Lower lobe of right lung (tissue), 2 donors: ENCODE results near the gene KCNQ1. TPM values are rescaled to one million over a fixed set of nuclear protein-coding genes. Genes with fewer than 3 reads are reported as not detected.

Source experiments
- ATAC-seq, 2 donors: fragments of 200-7000 bp; cut with Tn5 transposase; one replicate each; pipeline ENCODE4 v1.9.1; 2020 to 2022; ENCODE audit warnings: mild to moderate bottlenecking in 2 of 2, moderate library complexity in 2 of 2
- DNase-seq: peaks from one replicate; pipeline ENCODE4 v3.0.0-alpha.2; 2020
- H3K27ac ChIP-seq: fragments of 200-600 bp; one replicate; pipeline ENCODE4 v1.8.0; 2022
- H3K27me3 ChIP-seq: fragments of 200-600 bp; one replicate; pipeline ENCODE4 v1.8.0; 2022; ENCODE audit warnings: low read depth
- H3K36me3 ChIP-seq: fragments of 200-600 bp; one replicate; pipeline ENCODE4 v1.8.0; 2022; ENCODE audit warnings: mild to moderate bottlenecking
- H3K4me1 ChIP-seq: fragments of 200-600 bp; one replicate; pipeline ENCODE4 v1.8.0; 2022
- H3K4me3 ChIP-seq: fragments of 200-600 bp; one replicate; pipeline ENCODE4 v1.8.0; 2022; ENCODE audit warnings: mild to moderate bottlenecking
- H3K9me3 ChIP-seq: fragments of 200-600 bp; one replicate; pipeline ENCODE4 v1.8.0; 2022
- intact Hi-C: fragments of 100-400 bp; cut with DNase I; formaldehyde crosslinking; loops from one replicate; pipeline ENCODE4 v1.11.0; 2022
- total RNA-seq: library from RNA; stranded (reverse); fragmentation: NEBNext Ultra II Directional; extraction: Animal tissue kit (Norgen Biotek cat#: 25700); gene quantifications from one replicate; pipeline ENCODE4 v1.2.1, GENCODE V29; 2021
- TF ChIP-seq, protein P1 (sequence below): fragments of 200-600 bp; IDR thresholded peaks from one replicate; pipeline ENCODE4 v1.8.0; 2022; ENCODE audit warnings: antibody characterized with exemption, mild to moderate bottlenecking
- donor health status: DM: no; HTN: yes; CAD: no; lungs with severe emphysema.

Gene KCNQ1
- total RNA-seq, 1 donor from 2014 or later: 51.0 TPM

DNA sequence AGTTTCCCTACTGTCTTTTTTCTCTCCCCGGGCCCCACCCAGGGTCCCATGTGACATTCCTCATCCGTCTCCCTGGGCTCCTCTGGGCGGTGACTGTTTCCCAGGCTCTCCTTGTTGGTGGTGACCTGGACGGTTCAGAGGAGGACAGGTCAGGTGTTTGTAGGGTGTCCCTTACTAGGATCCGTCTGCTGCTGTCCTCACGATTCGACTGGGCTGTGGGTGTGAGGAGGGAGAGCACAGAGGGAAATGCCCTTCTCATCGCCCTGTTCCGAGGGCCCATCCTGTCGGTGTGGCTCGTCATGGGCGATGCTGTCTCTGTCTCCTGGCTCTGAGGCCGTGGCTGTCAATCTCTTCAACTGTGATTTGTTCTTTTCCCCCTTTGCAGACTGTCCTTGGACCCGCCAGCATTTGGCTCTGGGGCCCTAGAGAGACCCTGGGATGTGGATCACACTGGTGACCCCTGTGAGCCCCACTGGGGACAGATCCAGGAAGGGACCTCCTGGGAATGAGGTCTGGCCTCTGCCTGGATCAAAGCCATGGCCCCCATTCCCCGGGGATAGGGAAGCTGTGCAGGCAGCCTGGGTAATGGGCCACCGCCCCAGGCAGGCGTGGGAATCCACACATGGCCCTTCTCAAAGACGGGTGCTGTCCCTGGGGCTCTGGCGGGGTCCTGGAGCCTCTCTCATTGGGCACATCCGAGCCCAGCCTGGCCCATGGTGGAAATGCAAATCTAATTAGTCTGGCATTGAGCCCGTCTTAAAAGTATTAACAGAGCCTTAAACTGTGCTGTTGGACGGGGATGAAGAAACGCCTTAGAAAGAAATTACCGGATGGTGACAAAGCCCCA lies 301.8 kb downstream of the KCNQ1 start:
- DNase-seq (peak; percentile 29), ATAC-seq (no peak)
- intact Hi-C loops: no loop called here
- Histone ChIP-seq H3K9me3 (no peaks in the 10 kb centered on the region), H3K4me1 (no peaks in the 10 kb centered on the region), H3K27ac (no peak overlapping the region), H3K4me3 (no peak overlapping the region), H3K36me3 (no peaks in the 10 kb centered on the region), H3K27me3 (no peaks in the 10 kb centered on the region)
- TF ChIP-seq, protein P1, sequence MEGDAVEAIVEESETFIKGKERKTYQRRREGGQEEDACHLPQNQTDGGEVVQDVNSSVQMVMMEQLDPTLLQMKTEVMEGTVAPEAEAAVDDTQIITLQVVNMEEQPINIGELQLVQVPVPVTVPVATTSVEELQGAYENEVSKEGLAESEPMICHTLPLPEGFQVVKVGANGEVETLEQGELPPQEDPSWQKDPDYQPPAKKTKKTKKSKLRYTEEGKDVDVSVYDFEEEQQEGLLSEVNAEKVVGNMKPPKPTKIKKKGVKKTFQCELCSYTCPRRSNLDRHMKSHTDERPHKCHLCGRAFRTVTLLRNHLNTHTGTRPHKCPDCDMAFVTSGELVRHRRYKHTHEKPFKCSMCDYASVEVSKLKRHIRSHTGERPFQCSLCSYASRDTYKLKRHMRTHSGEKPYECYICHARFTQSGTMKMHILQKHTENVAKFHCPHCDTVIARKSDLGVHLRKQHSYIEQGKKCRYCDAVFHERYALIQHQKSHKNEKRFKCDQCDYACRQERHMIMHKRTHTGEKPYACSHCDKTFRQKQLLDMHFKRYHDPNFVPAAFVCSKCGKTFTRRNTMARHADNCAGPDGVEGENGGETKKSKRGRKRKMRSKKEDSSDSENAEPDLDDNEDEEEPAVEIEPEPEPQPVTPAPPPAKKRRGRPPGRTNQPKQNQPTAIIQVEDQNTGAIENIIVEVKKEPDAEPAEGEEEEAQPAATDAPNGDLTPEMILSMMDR: no peak

DNA sequence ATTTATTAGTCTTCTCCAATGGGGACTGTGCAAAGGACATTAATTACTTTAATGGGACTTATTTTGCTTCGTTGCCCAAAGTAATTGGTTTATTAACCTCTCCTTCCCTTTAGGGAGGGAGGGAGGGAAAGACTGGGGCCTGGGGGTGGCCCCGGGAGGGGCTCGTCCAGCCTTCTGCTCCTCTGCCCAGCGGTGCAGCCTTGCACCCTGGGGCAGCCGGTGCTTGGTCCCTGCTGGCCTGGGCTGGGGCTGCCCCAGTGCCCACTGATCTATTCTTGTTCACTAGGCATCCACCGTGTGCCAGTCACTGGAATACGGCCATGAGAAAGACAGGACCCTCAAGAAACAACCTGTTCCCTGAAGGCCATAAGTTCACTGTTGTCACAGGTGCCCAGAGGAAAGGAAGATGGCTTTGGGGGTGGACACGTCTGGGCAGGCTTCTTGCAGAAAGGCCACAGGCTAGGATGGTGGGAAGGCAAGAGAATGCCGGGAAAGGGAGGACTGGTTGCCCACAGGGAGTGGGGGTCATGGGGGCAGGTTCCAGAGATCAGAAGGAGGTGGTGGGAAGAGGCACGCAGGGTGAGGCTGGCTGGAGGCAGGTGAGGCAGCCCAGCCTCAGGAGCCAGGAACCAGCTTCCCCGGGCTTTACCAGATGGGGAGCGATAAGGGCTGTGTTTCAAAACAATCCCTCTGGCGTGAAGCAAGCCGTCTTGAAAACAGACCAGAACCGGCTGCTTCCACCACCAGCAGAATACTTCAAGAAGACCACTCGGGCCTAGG lies 302.6 kb downstream of the KCNQ1 start:
- intact Hi-C loops: no loop called here
- no peaks in the 10 kb centered on the region for H3K27me3 ChIP-seq
- no peaks in the 10 kb centered on the region for H3K36me3 ChIP-seq
- no peak for ATAC-seq
- no peak overlapping the region for H3K4me3 ChIP-seq
- TF ChIP-seq, protein P1: no peak
- no peaks in the 10 kb centered on the region for H3K4me1 ChIP-seq
- no peaks in the 10 kb centered on the region for H3K9me3 ChIP-seq
- DNase-seq: peak; percentile 24
- no peak overlapping the region for H3K27ac ChIP-seq

DNA sequence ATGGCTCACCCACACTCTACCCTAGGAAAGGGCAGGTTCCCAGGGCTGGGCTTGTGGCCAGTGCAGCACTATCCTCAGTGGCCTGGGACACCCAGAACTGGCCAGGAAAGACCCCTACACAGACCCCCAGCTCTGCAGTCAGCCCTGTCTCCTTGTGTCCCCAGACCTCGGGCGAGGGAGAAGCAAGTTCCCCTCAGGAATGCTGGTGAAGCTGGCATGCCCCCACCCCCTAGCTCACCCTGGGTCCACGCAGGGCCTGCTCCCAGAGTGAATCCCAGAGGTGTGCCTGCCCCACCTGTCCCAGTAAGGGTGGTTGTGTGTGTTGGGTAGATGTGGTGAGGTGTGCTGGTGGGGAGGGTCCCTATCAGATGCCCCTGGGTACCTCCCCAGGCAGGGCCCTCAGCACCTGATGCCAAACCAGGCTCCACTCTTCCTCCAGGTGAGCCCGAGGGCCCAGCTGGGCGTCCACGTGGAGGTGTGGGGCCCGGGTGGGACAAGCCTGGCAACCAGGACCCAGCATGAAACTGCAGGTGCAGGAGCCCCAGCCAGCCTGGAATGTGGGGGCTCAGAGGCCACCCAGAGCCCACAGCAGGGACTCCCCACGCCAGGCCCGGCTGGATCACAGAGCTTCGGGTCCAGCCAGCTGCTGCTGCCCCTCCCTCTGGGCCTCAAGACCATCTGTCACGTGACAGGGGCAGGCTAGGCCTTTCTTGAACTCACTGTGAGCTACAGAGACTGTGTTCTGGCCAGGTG lies 303.4 kb downstream of the KCNQ1 start:
- DNase-seq (peak; percentile 37), ATAC-seq (no peak)
- H3K4me1 ChIP-seq: no peaks in the 10 kb centered on the region
- no peaks in the 10 kb centered on the region for H3K9me3 ChIP-seq
- no peaks in the 10 kb centered on the region for H3K27me3 ChIP-seq
- H3K4me3 ChIP-seq: no peak overlapping the region
- TF ChIP-seq, protein P1: no peak
- H3K36me3 ChIP-seq: no peaks in the 10 kb centered on the region
- no peak overlapping the region for H3K27ac ChIP-seq
- intact Hi-C loops: no loop called here

GRCh38 chr11:2748814-2749554 lies 304.2 kb downstream of the KCNQ1 start:
- TF ChIP-seq, protein P1: no peak
- intact Hi-C loops: no loop called here
- Histone ChIP-seq H3K27me3 (no peaks in the 10 kb centered on the region), H3K36me3 (no peaks in the 10 kb centered on the region), H3K4me1 (no peaks in the 10 kb centered on the region), H3K27ac (no peak overlapping the region), H3K4me3 (no peak overlapping the region), H3K9me3 (no peaks in the 10 kb centered on the region)
- ATAC-seq (no peak), DNase-seq (peak; percentile 23)
